Left lung (tissue), 10 donors: ENCODE measurements around the gene ARCN1. TPM values are rescaled to one million over a fixed set of nuclear protein-coding genes. Genes with fewer than 3 reads are reported as not detected.

ENCODE experiments used
- ATAC-seq: fragments of 200-7000 bp; cut with Tn5 transposase; one replicate; pipeline ENCODE4 v1.9.1; 2020; ENCODE audit warnings: moderate library complexity
- DNase-seq, 4 donors: peaks; one replicate each; pipeline ENCODE4 v3.0.0-alpha.2; 2013 to 2020
- H3K27ac ChIP-seq, 2 donors: fragments of 200-600 bp; sonication (generic) in 1 of 2; one replicate each; pipeline versions ENCODE4 v1.5.0 to v1.8.0; 2020 to 2021
- H3K27me3 ChIP-seq, 2 donors: fragments of 200-600 bp; sonication (generic) in 1 of 2; one replicate each; pipeline versions ENCODE4 v1.5.0 to v1.8.0; 2020 to 2021
- H3K36me3 ChIP-seq, 2 donors: fragments of 200-600 bp; sonication (generic) in 1 of 2; one replicate each; pipeline versions ENCODE4 v1.5.0 to v1.8.0; 2020 to 2021
- H3K4me1 ChIP-seq, 2 donors: fragments of 200-600 bp; one replicate each; pipeline ENCODE4 v1.8.0; 2021
- H3K4me3 ChIP-seq, 2 donors: fragments of 200-600 bp; sonication (generic) in 1 of 2; one replicate each; pipeline versions ENCODE4 v1.5.0 to v1.8.0; 2020 to 2021; ENCODE audit warnings: mild to moderate bottlenecking in 1 of 2
- H3K9me3 ChIP-seq, 2 donors: fragments of 200-600 bp; sonication (generic) in 1 of 2; one replicate each; pipeline versions ENCODE4 v1.5.0 to v1.8.0; 2020 to 2021
- CTCF ChIP-seq, 2 donors: fragments of 200-600 bp; sonication (generic) in 1 of 2; IDR thresholded peaks; one replicate each; pipeline versions ENCODE4 v1.5.0 to v1.8.0; 2021; ENCODE audit warnings: antibody characterized with exemption in 2 of 2
- intact Hi-C, 2 donors: fragments of 100-400 bp; cut with DNase I; formaldehyde crosslinking; loops; one replicate each; pipeline versions ENCODE4 v1.11.2 to v1.14.2; 2022
- polyA plus RNA-seq, 6 donors: library from polyadenylated mRNA; unstranded; fragments of 120-200 nt; gene quantifications; one replicate each; pipeline ENCODE4 v1.2.1, GENCODE V29; 2013; ENCODE audit not compliant: insufficient read length in 6 of 6
- total RNA-seq, 2 donors: library from RNA; stranded (reverse); fragmentation: NEBNext Ultra II Directional; extraction: Animal tissue kit (Norgen Biotek cat#: 25700); gene quantifications; one replicate each; pipeline ENCODE4 v1.2.1, GENCODE V29; 2021
- donor health status: DM: no; HTN: yes; CAD: no.
- donor health status: DM: no; HTN: no; CAD: no.

ARCN1 gene
- total and polyA plus RNA-seq, 8 donors: 141 to 171 (median 166) TPM

GRCh38 chr11:118634431-118635236 is 62.4 kb downstream of the ARCN1 start:
- no peaks in the 10 kb centered on the region for H3K27me3 ChIP-seq
- ATAC-seq: peak; percentile 85
- peaks cover 0 to 55% of the 10 kb centered on the region in 2 donors for H3K36me3 ChIP-seq
- intact Hi-C loops: no loop called here
- DNase-seq: peak; percentile 76 to 94 (median 87)
- H3K27ac ChIP-seq: peak overlapping the region; percentile 0 to 56
- no peak for TF ChIP-seq CTCF (IDR thresholded peaks at IDR 0.05)
- no peaks in the 10 kb centered on the region for H3K9me3 ChIP-seq
- H3K4me1 ChIP-seq: peaks cover 22 to 26% of the 10 kb centered on the region in 2 donors
- H3K4me3 ChIP-seq: no peak overlapping the region

DNA sequence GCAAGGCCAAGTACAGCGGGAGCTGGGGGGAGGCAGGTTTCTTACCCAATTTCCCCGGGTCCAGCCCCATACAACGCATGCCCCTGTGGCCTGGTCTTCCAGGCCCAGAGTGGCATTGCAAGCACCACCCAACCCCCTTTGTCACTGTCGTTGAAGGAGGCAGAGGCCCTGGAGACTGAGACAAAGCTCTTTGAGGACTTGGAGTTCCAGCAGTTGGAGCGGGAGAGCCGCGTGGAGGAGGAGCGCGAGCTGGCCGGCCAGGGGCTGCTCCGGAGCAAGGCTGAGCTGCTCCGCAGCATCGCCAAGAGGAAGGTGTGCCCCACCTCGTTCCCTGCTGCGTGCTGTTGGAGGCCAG is 63.0 kb downstream of the ARCN1 start:
- intact Hi-C loops: no loop called here
- peak in 1 of 4 donors; percentile 64 for DNase-seq
- no peaks in the 10 kb centered on the region for H3K9me3 ChIP-seq
- peaks cover 22 to 24% of the 10 kb centered on the region in 2 donors for H3K4me1 ChIP-seq
- no peaks in the 10 kb centered on the region for H3K27me3 ChIP-seq
- no peak for TF ChIP-seq CTCF (IDR thresholded peaks at IDR 0.05)
- ATAC-seq: peak; percentile 53
- H3K27ac ChIP-seq: peak overlapping the region; percentile 0 to 56
- H3K36me3 ChIP-seq: peaks cover 0 to 61% of the 10 kb centered on the region in 2 donors
- H3K4me3 ChIP-seq: no peak overlapping the region

GRCh38 chr11:118635642-118636041 is 63.4 kb downstream of the ARCN1 start:
- Histone ChIP-seq H3K27me3 (no peaks in the 10 kb centered on the region), H3K27ac (peak overlapping the region in 1 of 2 donors; percentile 0), H3K4me3 (no peak overlapping the region), H3K36me3 (peaks cover 0 to 65% of the 10 kb centered on the region in 2 donors), H3K4me1 (peaks cover 19 to 20% of the 10 kb centered on the region in 2 donors), H3K9me3 (no peaks in the 10 kb centered on the region)
- intact Hi-C loops: no loop called here
- ATAC-seq (no peak), DNase-seq (no peak)
- no peak for TF ChIP-seq CTCF (IDR thresholded peaks at IDR 0.05)

DNA sequence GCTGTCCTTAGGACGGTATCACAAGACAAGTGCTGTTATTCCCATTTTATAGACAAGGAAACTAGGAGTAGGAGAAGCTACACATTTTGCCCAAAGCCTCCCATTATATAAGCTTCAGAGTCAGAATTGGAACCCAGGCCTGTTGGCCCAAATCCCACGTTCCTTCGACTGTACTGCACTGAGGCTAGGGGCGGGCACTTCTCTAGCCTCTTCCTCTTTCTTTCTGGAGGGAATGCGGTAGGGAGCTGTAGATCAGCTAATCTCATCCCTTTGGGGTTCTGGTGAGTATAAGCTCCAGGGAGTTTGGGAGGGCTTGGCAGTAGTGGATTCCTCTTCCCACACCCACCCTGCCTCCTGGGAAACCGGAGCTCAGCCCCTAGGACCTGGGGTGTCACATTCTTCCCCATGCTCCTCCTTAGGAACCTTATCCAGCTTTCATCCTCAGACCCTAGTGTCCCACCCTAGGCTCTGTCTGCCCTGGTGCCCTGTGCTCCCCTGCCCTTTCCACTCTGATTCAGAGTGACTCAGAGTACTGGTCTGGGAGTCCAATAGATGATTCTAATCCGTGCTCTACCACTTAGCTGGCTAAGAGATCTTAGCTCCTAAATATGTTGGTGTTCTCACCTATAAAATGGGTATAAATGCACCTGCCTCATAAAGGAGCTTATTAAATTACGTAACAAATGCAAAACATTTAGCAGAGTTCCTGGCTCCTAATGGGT is 64.5 kb downstream of the ARCN1 start:
- intact Hi-C loops: no loop called here
- Histone ChIP-seq H3K27ac (no peak overlapping the region), H3K9me3 (no peaks in the 10 kb centered on the region), H3K27me3 (no peaks in the 10 kb centered on the region), H3K36me3 (peaks cover 0 to 68% of the 10 kb centered on the region in 2 donors), H3K4me3 (no peak overlapping the region), H3K4me1 (peaks cover 15 to 19% of the 10 kb centered on the region in 2 donors)
- ATAC-seq (no peak), DNase-seq (no peak)
- no peak for TF ChIP-seq CTCF (IDR thresholded peaks at IDR 0.05)

DNA sequence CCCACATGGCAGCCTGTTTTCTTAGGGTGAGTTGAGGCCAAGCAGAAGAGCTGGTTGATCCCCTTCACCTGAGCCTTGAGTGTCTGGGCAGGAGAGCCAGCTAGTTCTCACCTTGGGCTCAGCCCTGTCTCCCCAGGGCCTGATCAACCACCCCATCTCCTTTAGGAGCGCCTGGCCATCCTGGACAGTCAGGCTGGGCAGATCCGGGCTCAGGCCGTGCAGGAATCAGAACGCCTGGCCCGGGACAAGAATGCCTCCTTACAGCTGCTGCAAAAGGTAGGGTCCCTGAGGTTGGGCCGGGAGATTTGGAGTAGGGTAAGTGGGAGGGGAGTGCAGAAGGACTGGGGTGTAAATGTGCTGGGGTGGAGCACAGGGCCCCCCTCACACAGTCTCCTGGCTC is 66.5 kb downstream of the ARCN1 start:
- TF ChIP-seq CTCF (IDR thresholded peaks at IDR 0.05): no peak
- Histone ChIP-seq H3K9me3 (no peaks in the 10 kb centered on the region), H3K27ac (no peak overlapping the region), H3K4me1 (peaks cover 5 to 13% of the 10 kb centered on the region in 2 donors), H3K27me3 (no peaks in the 10 kb centered on the region), H3K4me3 (no peak overlapping the region), H3K36me3 (peaks cover 0 to 77% of the 10 kb centered on the region in 2 donors)
- intact Hi-C loops: no loop called here
- no peak for DNase-seq
- no peak for ATAC-seq
